OCI-LY3 (cell line): ENCODE data around the gene LBX2.
"Not testable (repeated sequence)": the region's sequence is repeated elsewhere in the genome, so short reads cannot be mapped to it uniquely, and the experiment has no call there.

Experiments
- H2AFZ ChIP-seq: fragments of 200-600, 300-600 bp; shearing (Covaris generic); 2 replicates; pipeline ENCODE4 v1.6.0; 2014; ENCODE audit warnings: antibody characterized with exemption, low read depth, low read length
- H3K27ac ChIP-seq: fragments of 200-600, 300-600 bp; sonication (generic); 2 replicates; pipeline ENCODE4 v1.5.1; 2014; ENCODE audit warnings: mild to moderate bottlenecking, low read length, moderate library complexity, mixed read lengths
- H3K27me3 ChIP-seq: fragments of 200-600, 300-600 bp; sonication (generic); 2 replicates; pipeline ENCODE4 v1.6.1; 2014; ENCODE audit warnings: low read depth, low read length, mixed read lengths
- H3K36me3 ChIP-seq: fragments of 200-600, 300-600 bp; sonication (generic); replicated peaks from 2 replicates; pipeline ENCODE3; 2014; ENCODE audit warnings: low read depth, low read length, mixed read lengths
- H3K4me1 ChIP-seq: fragments of 300-600, 200-600 bp; sonication (generic); 2 replicates; pipeline ENCODE4 v1.6.1; 2014; ENCODE audit warnings: low read length, mixed read lengths
- H3K4me2 ChIP-seq: fragments of 200-600, 300-600 bp; sonication (generic); 2 replicates; pipeline ENCODE4 v1.6.1; 2014; ENCODE audit warnings: low read length, mixed read lengths
- H3K4me3 ChIP-seq: fragments of 300-600, 200-600 bp; sonication (generic); 2 replicates; pipeline ENCODE4 v1.5.1; 2014; ENCODE audit warnings: antibody characterized with exemption, mild to moderate bottlenecking, low read length, moderate library complexity
- H3K79me2 ChIP-seq: fragments of 300-600, 200-600 bp; shearing (Covaris generic); 2 replicates; pipeline ENCODE4 v1.6.1; 2014; ENCODE audit warnings: mild to moderate bottlenecking, low read length, mixed read lengths
- H3K9ac ChIP-seq: fragments of 300-600, 200-600 bp; shearing (Covaris generic); 2 replicates; pipeline ENCODE4 v1.6.0; 2014; ENCODE audit warnings: mild to moderate bottlenecking, low read length, moderate library complexity
- H3K9me3 ChIP-seq: fragments of 200-600, 300-600 bp; shearing (Covaris generic); 2 replicates; pipeline ENCODE4 v1.6.1; 2014; ENCODE audit warnings: low read length, mixed read lengths; ENCODE audit not compliant: insufficient read depth
- H4K20me1 ChIP-seq: fragments of 200-600, 300-600 bp; sonication (generic); 2 replicates; pipeline ENCODE4 v1.6.1; 2016; ENCODE audit warnings: low read length, mixed read lengths; ENCODE audit not compliant: insufficient read depth
- CTCF ChIP-seq: fragments of 200-600, 300-600 bp; sonication (generic); IDR thresholded peaks from 2 replicates; pipeline ENCODE4 v1.5.1; 2014; ENCODE audit warnings: antibody characterized with exemption, low read length, low read depth
- EZH2phosphoT487 ChIP-seq: fragments of 200-600 bp; shearing (Covaris generic); IDR thresholded peaks from 2 replicates; pipeline ENCODE4 v1.6.1; 2018; ENCODE audit warnings: antibody characterized with exemption, mixed run types, low read depth

Gene LBX2

GRCh38 chr2:74462054-74462785 lies 37.2 kb downstream of the LBX2 start:
- Histone ChIP-seq H3K9ac (no peak overlapping the region), H3K27ac (no peak overlapping the region), H4K20me1 (no peaks in the 10 kb centered on the region), H3K4me3 (no peak overlapping the region), H3K4me1 (peaks cover 15% of the 10 kb centered on the region), H2AFZ (no peak overlapping the region), H3K4me2 (no peak overlapping the region), H3K9me3 (no peaks in the 10 kb centered on the region), H3K27me3 (no peaks in the 10 kb centered on the region), H3K79me2 (peaks cover 30% of the 10 kb centered on the region), H3K36me3 (peaks cover 24% of the 10 kb centered on the region)
- no peak for TF ChIP-seq CTCF
- no peak for TF ChIP-seq EZH2phosphoT487

- H3K9ac ChIP-seq: no peak overlapping the region
- no peaks in the 10 kb centered on the region for H4K20me1 ChIP-seq
- no peaks in the 10 kb centered on the region for H3K27me3 ChIP-seq
- H3K4me1 ChIP-seq: peaks cover 20% of the 10 kb centered on the region
- H3K4me2 ChIP-seq: no peak overlapping the region
- no peak overlapping the region for H3K27ac ChIP-seq
- peaks cover 33% of the 10 kb centered on the region for H3K79me2 ChIP-seq
- H3K36me3 ChIP-seq: peaks cover 24% of the 10 kb centered on the region
- no peaks in the 10 kb centered on the region for H3K9me3 ChIP-seq
- H2AFZ ChIP-seq: no peak overlapping the region
- no peak overlapping the region for H3K4me3 ChIP-seq
- TF ChIP-seq CTCF: peak; percentile 24
- TF ChIP-seq EZH2phosphoT487: no peak
These were observed 38.0 kb downstream of the LBX2 start for GRCh38 chr2:74461187-74462053.

DNA sequence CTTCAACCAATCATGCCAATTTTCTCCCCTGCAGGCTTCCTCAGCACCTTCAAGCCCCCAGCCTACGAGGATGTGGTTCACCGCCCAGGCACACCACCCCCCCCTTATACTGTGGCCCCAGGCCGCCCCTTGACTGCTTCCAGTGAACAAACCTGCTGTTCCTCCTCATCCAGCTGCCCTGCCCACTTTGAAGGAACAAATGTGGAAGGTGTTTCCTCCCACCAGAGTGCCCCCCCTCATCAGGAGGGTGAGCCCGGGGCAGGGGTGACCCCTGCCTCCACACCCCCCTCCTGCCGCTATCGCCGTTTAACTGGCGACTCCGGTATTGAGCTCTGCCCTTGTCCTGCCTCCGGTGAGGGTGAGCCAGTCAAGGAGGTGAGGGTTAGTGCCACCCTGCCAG lies 39.2 kb downstream of the LBX2 start:
- not testable (repeated sequence) for H3K9ac ChIP-seq, H4K20me1 ChIP-seq, H3K9me3 ChIP-seq, H2AFZ ChIP-seq, H3K27me3 ChIP-seq, H3K27ac ChIP-seq, H3K4me3 ChIP-seq, H3K4me2 ChIP-seq
- Histone ChIP-seq H3K4me1 (peaks cover 25% of the 10 kb centered on the region), H3K79me2 (peaks cover 37% of the 10 kb centered on the region), H3K36me3 (peaks cover 24% of the 10 kb centered on the region)

DNA sequence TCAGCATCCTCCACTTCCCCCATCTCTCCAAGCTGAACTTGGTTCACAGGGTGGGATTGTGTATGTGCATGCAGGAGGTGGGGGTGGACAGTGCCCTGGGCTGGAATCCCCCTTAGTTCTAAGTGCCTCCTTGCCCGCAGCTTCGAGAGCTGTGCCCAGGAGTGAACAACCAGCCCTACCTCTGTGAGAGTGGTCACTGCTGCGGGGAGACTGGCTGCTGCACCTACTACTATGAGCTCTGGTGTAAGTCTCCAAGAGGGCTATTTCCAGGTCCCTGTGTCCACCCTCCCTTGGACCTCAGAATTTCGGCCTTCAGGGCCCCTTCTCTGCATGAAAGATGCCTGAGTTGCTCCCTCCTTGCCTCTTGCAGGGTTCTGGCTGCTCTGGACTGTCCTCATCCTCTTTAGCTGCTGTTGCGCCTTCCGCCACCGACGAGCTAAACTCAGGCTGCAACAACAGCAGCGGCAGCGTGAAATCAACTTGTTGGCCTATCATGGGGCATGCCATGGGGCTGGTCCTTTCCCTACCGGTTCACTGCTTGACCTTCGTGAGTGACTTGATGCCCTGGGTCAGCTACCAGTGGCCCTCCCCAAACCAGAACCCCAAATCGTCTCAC lies 39.8 kb downstream of the LBX2 start:
- H3K36me3 ChIP-seq: peaks cover 24% of the 10 kb centered on the region
- peaks cover 31% of the 10 kb centered on the region for H3K79me2 ChIP-seq
- H4K20me1 ChIP-seq, H3K27me3 ChIP-seq, H2AFZ ChIP-seq, H3K9ac ChIP-seq, H3K9me3 ChIP-seq, H3K27ac ChIP-seq: not testable (repeated sequence)
- H3K4me1 ChIP-seq: peaks cover 25% of the 10 kb centered on the region
- H3K4me3 ChIP-seq: peak overlapping the region; percentile 84
- H3K4me2 ChIP-seq: peak overlapping the region; percentile 93
